Adrenal gland (tissue), 5 donors: ENCODE data around the gene UFC1.

Experiments used
- POLR2A ChIP-seq, 2 donors: fragments of 450-650 bp; IDR thresholded peaks; one replicate each; pipeline ENCODE4 v1.6.1; 2017; ENCODE audit warnings: antibody characterized with exemption in 2 of 2, mild to moderate bottlenecking in 2 of 2, moderate library complexity in 1 of 2
- TF ChIP-seq, protein P1 (sequence below), 6 experiments: fragments of 450-650 bp in 4 of 6; fragments of 200-600 bp in 2 of 6; sonication (generic) in 1 of 6; IDR thresholded peaks; 1 replicate in 5 of 6; 2 replicates in 1 of 6; pipeline versions ENCODE4 v1.5.1 to v1.8.0; 2016 to 2021; ENCODE audit warnings: antibody characterized with exemption in 6 of 6, mild to moderate bottlenecking in 2 of 6, moderate library complexity in 1 of 6
- donor health status: DM: no; HTN: no; CAD: no.

DNA sequence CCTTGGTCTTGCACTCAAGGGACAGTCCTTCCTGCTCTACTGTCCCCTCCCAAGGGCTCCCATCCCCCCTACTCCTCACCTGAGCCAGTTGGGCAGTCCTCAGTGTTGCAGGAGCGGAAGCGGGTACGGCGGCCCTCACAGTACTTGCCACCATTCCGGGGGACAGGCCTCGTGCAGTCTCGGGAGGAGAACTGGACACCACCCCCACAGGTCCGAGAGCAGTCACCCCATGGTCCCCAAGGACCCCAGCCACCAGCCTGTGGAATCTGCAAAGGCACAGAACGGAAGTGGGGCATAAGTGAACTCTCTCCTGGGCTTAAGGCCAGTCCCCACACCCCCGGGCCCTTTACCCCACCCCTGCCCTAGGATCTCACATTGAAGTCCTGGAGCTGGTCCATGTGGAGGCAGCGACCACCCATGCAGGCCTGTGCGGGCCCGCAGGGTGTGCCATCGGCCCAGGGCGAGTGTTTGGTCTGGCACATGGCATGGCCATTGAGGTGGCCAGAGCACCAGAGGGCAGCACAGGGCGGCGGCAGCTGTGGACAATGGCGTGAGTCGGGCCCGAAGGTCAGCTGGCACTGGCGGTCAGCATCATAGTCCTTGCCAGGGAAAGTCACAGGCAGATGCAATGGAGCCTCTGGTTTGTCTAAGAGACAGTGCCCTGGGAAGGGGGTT, 39.9 kb downstream of the UFC1 start:
- TF ChIP-seq, protein P1, sequence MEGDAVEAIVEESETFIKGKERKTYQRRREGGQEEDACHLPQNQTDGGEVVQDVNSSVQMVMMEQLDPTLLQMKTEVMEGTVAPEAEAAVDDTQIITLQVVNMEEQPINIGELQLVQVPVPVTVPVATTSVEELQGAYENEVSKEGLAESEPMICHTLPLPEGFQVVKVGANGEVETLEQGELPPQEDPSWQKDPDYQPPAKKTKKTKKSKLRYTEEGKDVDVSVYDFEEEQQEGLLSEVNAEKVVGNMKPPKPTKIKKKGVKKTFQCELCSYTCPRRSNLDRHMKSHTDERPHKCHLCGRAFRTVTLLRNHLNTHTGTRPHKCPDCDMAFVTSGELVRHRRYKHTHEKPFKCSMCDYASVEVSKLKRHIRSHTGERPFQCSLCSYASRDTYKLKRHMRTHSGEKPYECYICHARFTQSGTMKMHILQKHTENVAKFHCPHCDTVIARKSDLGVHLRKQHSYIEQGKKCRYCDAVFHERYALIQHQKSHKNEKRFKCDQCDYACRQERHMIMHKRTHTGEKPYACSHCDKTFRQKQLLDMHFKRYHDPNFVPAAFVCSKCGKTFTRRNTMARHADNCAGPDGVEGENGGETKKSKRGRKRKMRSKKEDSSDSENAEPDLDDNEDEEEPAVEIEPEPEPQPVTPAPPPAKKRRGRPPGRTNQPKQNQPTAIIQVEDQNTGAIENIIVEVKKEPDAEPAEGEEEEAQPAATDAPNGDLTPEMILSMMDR (IDR thresholded peaks at IDR 0.05) = peak in 5 of 6 experiments; percentile 34 to 52 (median 48)
- peak in 1 of 2 donors; percentile 13 for TF ChIP-seq POLR2A (IDR thresholded peaks at IDR 0.05)
